Spleen (tissue), 11 donors: ENCODE results near the gene MOK. TPM values are rescaled to one million over a fixed set of nuclear protein-coding genes. Genes with fewer than 3 reads are reported as not detected.

Experiments used
- DNase-seq: peaks from one replicate; pipeline ENCODE4 v3.0.0-alpha.2; 2020
- H3K27ac ChIP-seq, 8 donors: fragments of 200-600 bp; sonication (generic) in 7 of 8; 1 replicate in 4 of 8; 2 replicates in 4 of 8; pipeline versions ENCODE4 v1.5.0 to v1.8.0; 2016 to 2021; ENCODE audit warnings: inconsistent platforms in 4 of 8, mild to moderate bottlenecking in 4 of 8, moderate library complexity in 1 of 8
- H3K27me3 ChIP-seq, 7 donors: fragments of 200-600 bp; sonication (generic) in 6 of 7; replicated peaks in 1 of 7; 1 replicate in 4 of 7; 2 replicates in 3 of 7; pipeline versions ENCODE4 v1.5.0 to v1.8.0; 2016 to 2021; ENCODE audit warnings: inconsistent platforms in 3 of 7, mild to moderate bottlenecking in 1 of 7
- H3K36me3 ChIP-seq, 6 donors: fragments of 200-600 bp; sonication (generic) in 5 of 6; 1 replicate in 4 of 6; 2 replicates in 2 of 6; pipeline versions ENCODE4 v1.5.0 to v1.8.0; 2016 to 2021; ENCODE audit warnings: inconsistent platforms in 2 of 6
- H3K4me1 ChIP-seq, 6 donors: fragments of 200-600 bp; sonication (generic) in 5 of 6; 1 replicate in 3 of 6; 2 replicates in 3 of 6; pipeline versions ENCODE4 v1.5.0 to v1.8.0; 2016 to 2021; ENCODE audit warnings: inconsistent platforms in 3 of 6
- H3K4me3 ChIP-seq, 8 donors: fragments of 200-600 bp; sonication (generic) in 7 of 8; 1 replicate in 4 of 8; 2 replicates in 4 of 8; pipeline versions ENCODE4 v1.5.0 to v1.8.0; 2016 to 2021; ENCODE audit warnings: inconsistent platforms in 4 of 8, mild to moderate bottlenecking in 4 of 8, moderate library complexity in 2 of 8
- H3K9me3 ChIP-seq, 8 donors: fragments of 200-600 bp; sonication (generic) in 7 of 8; 1 replicate in 4 of 8; 2 replicates in 4 of 8; pipeline versions ENCODE4 v1.5.0 to v1.8.0; 2016 to 2021; ENCODE audit warnings: inconsistent platforms in 4 of 8
- CTCF ChIP-seq, 11 experiments: fragments of 200-600 bp in 7 of 11; fragments of 450-650 bp in 4 of 11; sonication (generic) in 4 of 11; IDR thresholded peaks in 8 of 11; conservative IDR thresholded peaks in 3 of 11; 1 replicate in 7 of 11; 2 replicates in 4 of 11; pipeline versions ENCODE4 v1.4.0 to v1.8.0; 2016 to 2021; ENCODE audit warnings: antibody characterized with exemption in 11 of 11, inconsistent platforms in 4 of 11, mild to moderate bottlenecking in 1 of 11
- POLR2A ChIP-seq, 3 donors: fragments of 450-650 bp; IDR thresholded peaks; one replicate each; pipeline ENCODE4 v1.5.1; 2017; ENCODE audit warnings: antibody characterized with exemption in 3 of 3, mild to moderate bottlenecking in 1 of 3
- POLR2AphosphoS5 ChIP-seq, 3 donors: sonication (generic); formaldehyde crosslinking; IDR thresholded peaks; one replicate each; pipeline ENCODE4 v1.5.1; 2017; ENCODE audit warnings: antibody characterized with exemption in 3 of 3
- WGBS, 5 donors: extraction: QIAGEN DNeasy Blood & Tissue Kit in 3 of 5; methylation state at CpG; one replicate each; pipeline versions ENCODE4 v1.1.5 to v1.1.7; 2013 to 2018; 5-methylcytosine and 5-hydroxymethylcytosine counted together
- intact Hi-C: fragments of 100-400 bp; cut with DNase I; formaldehyde crosslinking; loops from one replicate; pipeline ENCODE4 v1.15.0; 2023; ENCODE audit warnings: low total_unique reads
- polyA plus RNA-seq, 3 donors: library from polyadenylated mRNA; stranded (reverse); fragments of 200-250 nt; gene quantifications; one replicate each; pipeline ENCODE4 v1.2.1, GENCODE V29; 2013
- total RNA-seq, 7 donors: library from RNA; depleted of rRNA in 3 of 7; stranded (reverse); fragments of >200 nt in 3 of 7; fragmentation: NEBNext Ultra II Directional in 4 of 7; extraction: Animal tissue kit (Norgen Biotek cat#: 25700) in 4 of 7; gene quantifications; one replicate each; pipeline versions ENCODE4 v1.1.0 to v1.2.1, GENCODE V29; 2016 to 2021
- donor health status: healthy with polysubstance abuse.
- donor health status: DM: no; HTN: no; CAD: no; lungs with moderate emphysema.
- donor health status: DM: no; HTN: no; CAD: no.
- donor health status: Bipolar disorder and iron deficiency.
- donor health status: healthy.
- donor health status: DM: no; HTN: no; CAD: no.
- donor health status: DM: yes; HTN: yes; CAD: no.

MOK gene
- total and polyA plus RNA-seq, 10 donors, result 4.1 to 12.2 (median 9.9) TPM

- TF ChIP-seq POLR2A (IDR thresholded peaks at IDR 0.05) (no peak), CTCF (IDR thresholded peaks at IDR 0.05 in 8 of 11, conservative IDR thresholded peaks at IDR 0.05 in 3 of 11) (no peak), POLR2AphosphoS5 (IDR thresholded peaks at IDR 0.05) (no peak)
- intact Hi-C loops, result no loop called here
- 85 to 93% (median 89%) methylated on average over 4 of the region's 4 CpGs for WGBS, 5 donors
- H3K36me3 ChIP-seq, result no peaks in the 10 kb centered on the region
- H3K4me3 ChIP-seq, result no peak overlapping the region
- no peaks in the 10 kb centered on the region for H3K9me3 ChIP-seq
- H3K27me3 ChIP-seq, result no peaks in the 10 kb centered on the region
- peaks cover 4 to 97% (median 51%) of the 10 kb centered on the region in 6 donors for H3K4me1 ChIP-seq
- DNase-seq, result no peak
- peak overlapping the region in 1 of 8 donors; percentile 31 for H3K27ac ChIP-seq
Measured at GRCh38 chr14:102187568-102188001, 117.4 kb downstream of the MOK start.

- TF ChIP-seq CTCF (IDR thresholded peaks at IDR 0.05 in 8 of 11, conservative IDR thresholded peaks at IDR 0.05 in 3 of 11) (no peak), POLR2AphosphoS5 (IDR thresholded peaks at IDR 0.05) (no peak), POLR2A (IDR thresholded peaks at IDR 0.05) (no peak)
- Histone ChIP-seq H3K9me3 (no peaks in the 10 kb centered on the region), H3K27me3 (no peaks in the 10 kb centered on the region), H3K4me3 (no peak overlapping the region), H3K36me3 (no peaks in the 10 kb centered on the region), H3K4me1 (peaks cover 4 to 97% (median 54%) of the 10 kb centered on the region in 6 donors), H3K27ac (peak overlapping the region in 1 of 8 donors; percentile 31)
- intact Hi-C loops, result no loop called here
- WGBS, 5 donors, result 77 to 82% (median 80%) methylated on average over 3 of the region's 3 CpGs
- DNase-seq, result no peak
Measured at GRCh38 chr14:102187044-102187443, 117.9 kb downstream of the MOK start.

- WGBS, 5 donors, result 83 to 95% (median 90%) methylated on average over 8 of the region's 8 CpGs
- no peak for TF ChIP-seq POLR2A (IDR thresholded peaks at IDR 0.05)
- no peak for TF ChIP-seq POLR2AphosphoS5 (IDR thresholded peaks at IDR 0.05)
- no peak for TF ChIP-seq CTCF (IDR thresholded peaks at IDR 0.05 in 8 of 11, conservative IDR thresholded peaks at IDR 0.05 in 3 of 11)
- H3K4me1 ChIP-seq, result peaks cover 4 to 97% (median 54%) of the 10 kb centered on the region in 6 donors
Measured at GRCh38 chr14:102185360-102185759, 119.6 kb downstream of the MOK start.

GRCh38 chr14:102184316-102185035 lies 120.5 kb downstream of the MOK start:
- 81 to 92% (median 90%) methylated on average over 14 of the region's 14 CpGs for WGBS, 5 donors
- Histone ChIP-seq H3K4me1 (peaks cover 4 to 96% (median 52%) of the 10 kb centered on the region in 6 donors), H3K9me3 (no peaks in the 10 kb centered on the region), H3K4me3 (no peak overlapping the region), H3K36me3 (no peaks in the 10 kb centered on the region), H3K27me3 (no peaks in the 10 kb centered on the region), H3K27ac (peak overlapping the region in 1 of 8 donors; percentile 22)
- DNase-seq, result no peak
- TF ChIP-seq POLR2AphosphoS5 (IDR thresholded peaks at IDR 0.05), result no peak
- TF ChIP-seq POLR2A (IDR thresholded peaks at IDR 0.05), result no peak
- TF ChIP-seq CTCF (IDR thresholded peaks at IDR 0.05 in 8 of 11, conservative IDR thresholded peaks at IDR 0.05 in 3 of 11), result no peak
- intact Hi-C loops, result no loop called here

More at GRCh38 chr14:102185360-102185759, 119.6 kb downstream of the MOK start:
- H3K27ac ChIP-seq, result no peak overlapping the region
- no peak for DNase-seq
- intact Hi-C loops, result no loop called here
- H3K36me3 ChIP-seq, result no peaks in the 10 kb centered on the region
- H3K4me3 ChIP-seq, result no peak overlapping the region
- H3K27me3 ChIP-seq, result no peaks in the 10 kb centered on the region
- H3K9me3 ChIP-seq, result no peaks in the 10 kb centered on the region
